Panc1 (cell line): ENCODE data around the gene RPL14. TPM values are rescaled to one million over a fixed set of nuclear protein-coding genes. Genes with fewer than 3 reads are reported as not detected.

Experiments used
- ATAC-seq: fragments of 200-7000 bp; cut with Tn5 transposase; 2 replicates; pipeline ENCODE4 v1.9.1; 2020; ENCODE audit warnings: mild to moderate bottlenecking, moderate library complexity
- BruUV-seq: library from RNA; stranded (reverse); fragments of 400-500 nt; replicated peaks from 2 replicates; lab custom pipeline; 2021; lab: Mats Ljungman, UMichigan
- CTCF ChIA-PET: fragments of 300-600 bp; sonication (Branson Sonifier 250); formaldehyde crosslinking; loops from one replicate; lab custom pipeline; 2022; ENCODE audit warnings: antibody characterized with exemption; lab: Charles Lee
- POLR2A ChIA-PET: fragments of 300-600 bp; sonication (Branson Sonifier 250); formaldehyde crosslinking; loops from one replicate; lab custom pipeline; 2022; ENCODE audit warnings: antibody characterized with exemption; lab: Charles Lee
- DNase-seq: peaks from one replicate; pipeline ENCODE4 v3.0.0-alpha.2; 2010; ENCODE audit warnings: low read depth, low spot score
- H3K27ac ChIP-seq: 2 replicates; pipeline ENCODE4 v1.5.1; 2011; ENCODE audit warnings: mild to moderate bottlenecking, low read length, inconsistent platforms
- H3K27me3 ChIP-seq: fragments of 200-500 bp; sonication (Bioruptor generic); 2 replicates; pipeline ENCODE4 v1.6.0; 2014; ENCODE audit warnings: low read length, inconsistent platforms; ENCODE audit not compliant: control insufficient read depth, insufficient read depth
- H3K36me3 ChIP-seq: fragments of 200-500 bp; sonication (Bioruptor generic); 2 replicates; pipeline ENCODE4 v1.5.1; 2014; ENCODE audit warnings: inconsistent platforms, mild to moderate bottlenecking, low read length, moderate library complexity; ENCODE audit not compliant: control insufficient read depth, insufficient read depth
- H3K4me1 ChIP-seq: 2 replicates; pipeline ENCODE4 v1.5.1; 2011; ENCODE audit warnings: inconsistent platforms, mild to moderate bottlenecking, low read length, moderate library complexity; ENCODE audit not compliant: control insufficient read depth, insufficient read depth
- H3K4me3 ChIP-seq, 2 experiments: 2 replicates each; pipeline ENCODE4 v1.5.1; 2011 to 2012; ENCODE audit warnings: low read depth in 2 of 2, low read length in 2 of 2, mild to moderate bottlenecking in 2 of 2, inconsistent platforms in 1 of 2, moderate library complexity in 1 of 2
- H3K9me3 ChIP-seq: fragments of 200-500 bp; sonication (Bioruptor generic); 2 replicates; pipeline ENCODE4 v1.5.1; 2014; ENCODE audit warnings: low read depth, mild to moderate bottlenecking, inconsistent platforms, low read length, moderate library complexity; ENCODE audit not compliant: control insufficient read depth, insufficient read depth
- POLR2AphosphoS5 ChIP-seq: IDR thresholded peaks from 2 replicates; pipeline ENCODE4 v1.6.1; 2012; ENCODE audit warnings: mild to moderate bottlenecking, low read depth, low read length, moderate library complexity
- SIN3A ChIP-seq: IDR thresholded peaks from 2 replicates; pipeline ENCODE4 v1.6.1; 2012; ENCODE audit warnings: low read depth, mild to moderate bottlenecking, low read length, moderate library complexity, borderline replicate concordance; ENCODE audit not compliant: insufficient read depth
- TCF7L2 ChIP-seq: IDR thresholded peaks from 2 replicates; pipeline ENCODE4 v1.6.1; 2011; ENCODE audit warnings: mild to moderate bottlenecking, low read depth, low read length, inconsistent platforms
- in situ Hi-C: cut with HindIII; loops from 2 replicates; pipeline ENCODE4 v1.10.0; 2016; ENCODE audit warnings: low sequenced_read_pairs, low pct_unique_long_range_greater_than_20kb
- intact Hi-C: fragments of 100-400 bp; cut with micrococcal nuclease; formaldehyde crosslinking; loops from one replicate; pipeline ENCODE4 v1.10.0; 2022; ENCODE audit not compliant: unreplicated experiment
- total RNA-seq: library from RNA; stranded (reverse); gene quantifications from one replicate; pipeline ENCODE4 v1.2.1, GENCODE V29; 2021; ENCODE audit not compliant: unreplicated experiment
- TF ChIP-seq, protein P1 (sequence below): fragments of 450-650 bp; IDR thresholded peaks from 2 replicates; pipeline ENCODE4 v1.5.1; 2017; ENCODE audit warnings: mild to moderate bottlenecking
- TF ChIP-seq, protein P2 (sequence below), 2 experiments: IDR thresholded peaks; 2 replicates each; pipeline ENCODE4 v1.6.1; 2011 to 2012; ENCODE audit warnings: low read depth in 2 of 2, control low read depth in 1 of 2, low read length in 1 of 2, mild to moderate bottlenecking in 1 of 2, moderate library complexity in 1 of 2; ENCODE audit not compliant: insufficient read depth in 1 of 2

The RPL14 gene
- total RNA-seq, 1 experiment from 2014 or later, result 1,134 TPM

DNA sequence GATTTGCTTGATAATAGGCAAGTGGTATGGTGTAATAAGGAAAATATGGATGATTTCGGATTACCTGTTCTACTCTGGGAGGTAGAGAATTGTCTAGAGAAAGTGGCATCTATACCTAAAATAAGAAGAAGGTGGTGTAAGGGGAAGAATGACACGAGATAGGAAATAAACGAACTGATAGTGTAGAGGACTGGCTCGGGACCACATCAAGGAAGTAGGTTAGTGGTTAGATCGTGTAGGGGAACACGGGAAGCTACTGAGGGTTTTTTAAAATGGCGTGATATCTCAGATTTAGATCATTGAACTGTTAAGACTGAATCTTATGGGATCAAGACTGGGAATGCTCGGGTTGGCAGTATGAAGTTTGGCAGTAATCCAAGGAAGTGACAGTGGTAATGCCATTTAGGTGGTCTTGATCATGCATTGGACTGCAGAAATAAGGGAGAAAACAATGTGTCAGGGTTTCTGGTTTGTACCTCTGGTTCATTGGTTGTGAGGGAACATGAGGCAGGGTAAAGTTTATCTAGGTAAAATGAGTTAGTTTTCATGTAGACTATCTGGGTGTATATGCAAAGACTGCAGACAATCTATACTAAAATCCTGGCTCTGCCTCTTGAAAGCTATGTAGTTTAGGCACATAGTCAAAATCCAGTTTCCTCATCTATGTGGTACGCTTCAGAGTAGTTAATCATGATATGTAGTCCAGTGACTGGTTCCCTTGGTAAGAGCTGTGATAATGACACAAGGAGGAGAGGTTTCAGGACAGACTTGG lies 7.4 kb downstream of the RPL14 start:
- intact Hi-C loops, result no loop called here
- peak; percentile 32; the same call in 1 of the 2 replicates for ATAC-seq

DNA sequence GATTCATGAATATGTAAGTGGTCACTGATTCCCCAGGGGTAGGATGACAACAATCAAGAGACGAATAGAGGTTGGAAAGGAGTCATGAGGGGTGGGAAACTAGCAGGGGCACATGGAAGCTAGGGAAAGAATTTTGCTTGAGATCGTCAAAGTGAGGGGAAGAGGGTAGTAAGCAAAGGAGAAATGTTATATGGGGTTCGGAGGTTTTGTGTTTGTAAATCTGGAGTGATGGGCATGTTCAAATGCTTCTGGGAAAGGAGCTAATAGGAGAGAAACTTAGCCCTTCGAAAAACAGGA lies 7.9 kb downstream of the RPL14 start:
- Histone ChIP-seq H3K27ac (no peak overlapping the region), H3K9me3 (no peaks in the 10 kb centered on the region), H3K4me1 (no peaks in the 10 kb centered on the region; the same call in 1 of the 2 replicates), H3K36me3 (peaks cover 16% of the 10 kb centered on the region; the same call in 1 of the 2 replicates), H3K4me3 (no peak overlapping the region), H3K27me3 (no peaks in the 10 kb centered on the region)
- ATAC-seq (peak; percentile 46; the same call in 1 of the 2 replicates), DNase-seq (no peak)
- TF ChIP-seq, protein P1, sequence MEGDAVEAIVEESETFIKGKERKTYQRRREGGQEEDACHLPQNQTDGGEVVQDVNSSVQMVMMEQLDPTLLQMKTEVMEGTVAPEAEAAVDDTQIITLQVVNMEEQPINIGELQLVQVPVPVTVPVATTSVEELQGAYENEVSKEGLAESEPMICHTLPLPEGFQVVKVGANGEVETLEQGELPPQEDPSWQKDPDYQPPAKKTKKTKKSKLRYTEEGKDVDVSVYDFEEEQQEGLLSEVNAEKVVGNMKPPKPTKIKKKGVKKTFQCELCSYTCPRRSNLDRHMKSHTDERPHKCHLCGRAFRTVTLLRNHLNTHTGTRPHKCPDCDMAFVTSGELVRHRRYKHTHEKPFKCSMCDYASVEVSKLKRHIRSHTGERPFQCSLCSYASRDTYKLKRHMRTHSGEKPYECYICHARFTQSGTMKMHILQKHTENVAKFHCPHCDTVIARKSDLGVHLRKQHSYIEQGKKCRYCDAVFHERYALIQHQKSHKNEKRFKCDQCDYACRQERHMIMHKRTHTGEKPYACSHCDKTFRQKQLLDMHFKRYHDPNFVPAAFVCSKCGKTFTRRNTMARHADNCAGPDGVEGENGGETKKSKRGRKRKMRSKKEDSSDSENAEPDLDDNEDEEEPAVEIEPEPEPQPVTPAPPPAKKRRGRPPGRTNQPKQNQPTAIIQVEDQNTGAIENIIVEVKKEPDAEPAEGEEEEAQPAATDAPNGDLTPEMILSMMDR, result no peak
- TF ChIP-seq, protein P2, sequence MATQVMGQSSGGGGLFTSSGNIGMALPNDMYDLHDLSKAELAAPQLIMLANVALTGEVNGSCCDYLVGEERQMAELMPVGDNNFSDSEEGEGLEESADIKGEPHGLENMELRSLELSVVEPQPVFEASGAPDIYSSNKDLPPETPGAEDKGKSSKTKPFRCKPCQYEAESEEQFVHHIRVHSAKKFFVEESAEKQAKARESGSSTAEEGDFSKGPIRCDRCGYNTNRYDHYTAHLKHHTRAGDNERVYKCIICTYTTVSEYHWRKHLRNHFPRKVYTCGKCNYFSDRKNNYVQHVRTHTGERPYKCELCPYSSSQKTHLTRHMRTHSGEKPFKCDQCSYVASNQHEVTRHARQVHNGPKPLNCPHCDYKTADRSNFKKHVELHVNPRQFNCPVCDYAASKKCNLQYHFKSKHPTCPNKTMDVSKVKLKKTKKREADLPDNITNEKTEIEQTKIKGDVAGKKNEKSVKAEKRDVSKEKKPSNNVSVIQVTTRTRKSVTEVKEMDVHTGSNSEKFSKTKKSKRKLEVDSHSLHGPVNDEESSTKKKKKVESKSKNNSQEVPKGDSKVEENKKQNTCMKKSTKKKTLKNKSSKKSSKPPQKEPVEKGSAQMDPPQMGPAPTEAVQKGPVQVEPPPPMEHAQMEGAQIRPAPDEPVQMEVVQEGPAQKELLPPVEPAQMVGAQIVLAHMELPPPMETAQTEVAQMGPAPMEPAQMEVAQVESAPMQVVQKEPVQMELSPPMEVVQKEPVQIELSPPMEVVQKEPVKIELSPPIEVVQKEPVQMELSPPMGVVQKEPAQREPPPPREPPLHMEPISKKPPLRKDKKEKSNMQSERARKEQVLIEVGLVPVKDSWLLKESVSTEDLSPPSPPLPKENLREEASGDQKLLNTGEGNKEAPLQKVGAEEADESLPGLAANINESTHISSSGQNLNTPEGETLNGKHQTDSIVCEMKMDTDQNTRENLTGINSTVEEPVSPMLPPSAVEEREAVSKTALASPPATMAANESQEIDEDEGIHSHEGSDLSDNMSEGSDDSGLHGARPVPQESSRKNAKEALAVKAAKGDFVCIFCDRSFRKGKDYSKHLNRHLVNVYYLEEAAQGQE (IDR thresholded peaks at IDR 0.05; ENCODE audit: insufficient read depth in 1 of 2, low read depth in 2 of 2, low read length in 1 of 2), result no peak
- TF ChIP-seq SIN3A (no peak), TCF7L2 (no peak), POLR2AphosphoS5 (no peak)
- ChIA-PET CTCF (no interaction called here), POLR2A (no interaction called here)
- no TSS peak for BruUV-seq
- intact Hi-C loops, result no loop called here
- in situ Hi-C loops, result no loop called here

More for the DNA sequence above, 7.4 kb downstream of the RPL14 start:
- POLR2A ChIA-PET, result no interaction called here
- in situ Hi-C loops, result no loop called here
- Histone ChIP-seq H3K36me3 (peaks cover 16% of the 10 kb centered on the region; the same call in 1 of the 2 replicates), H3K4me3 (no peak overlapping the region), H3K27ac (no peak overlapping the region), H3K27me3 (no peaks in the 10 kb centered on the region), H3K4me1 (no peaks in the 10 kb centered on the region; the same call in 1 of the 2 replicates), H3K9me3 (no peaks in the 10 kb centered on the region)
- CTCF ChIA-PET, result no interaction called here
- TF ChIP-seq, protein P2 (IDR thresholded peaks at IDR 0.05; ENCODE audit: insufficient read depth in 1 of 2, low read depth in 2 of 2, low read length in 1 of 2), result no peak
- peak; percentile 75 for TF ChIP-seq POLR2AphosphoS5
- no peak for DNase-seq
- BruUV-seq, result no TSS peak
